OCI-LY1 (cell line): ENCODE measurements around the gene LRIG1.

Experiments
- H2AFZ ChIP-seq: fragments of 200-600 bp; sonication (generic), shearing (Covaris generic); 2 replicates; pipeline ENCODE4 v1.6.0; 2014; ENCODE audit warnings: antibody characterized with exemption, mild to moderate bottlenecking, low read length
- H3F3A ChIP-seq: fragments of 200-600 bp; sonication (generic), shearing (Covaris generic); 2 replicates; pipeline ENCODE4 v1.6.0; 2014; ENCODE audit warnings: mild to moderate bottlenecking, antibody characterized with exemption, low read length, moderate library complexity; ENCODE audit not compliant: insufficient read depth
- H3K27ac ChIP-seq: fragments of 200-600 bp; sonication (generic); 2 replicates; pipeline ENCODE4 v1.5.1; 2014; ENCODE audit warnings: low read length, mixed run types, mild to moderate bottlenecking, low read depth; ENCODE audit not compliant: poor library complexity, severe bottlenecking
- H3K27me3 ChIP-seq: fragments of 200-600 bp; sonication (generic); 2 replicates; pipeline ENCODE4 v1.6.0; 2014; ENCODE audit warnings: antibody characterized with exemption, mild to moderate bottlenecking, low read length, moderate library complexity; ENCODE audit not compliant: insufficient read depth
- H3K36me3 ChIP-seq: fragments of 200-600 bp; sonication (generic); 2 replicates; pipeline ENCODE4 v1.6.1; 2014; ENCODE audit warnings: mild to moderate bottlenecking, antibody characterized with exemption, low read length, moderate library complexity, mixed read lengths; ENCODE audit not compliant: insufficient read depth
- H3K4me1 ChIP-seq: fragments of 200-600 bp; sonication (generic); 2 replicates; pipeline ENCODE4 v1.5.1; 2014; ENCODE audit warnings: mild to moderate bottlenecking, low read length, moderate library complexity; ENCODE audit not compliant: insufficient read depth, severe bottlenecking
- H3K4me2 ChIP-seq: fragments of 200-600 bp; sonication (generic), shearing (Covaris generic); 2 replicates; pipeline ENCODE4 v1.6.1; 2014; ENCODE audit warnings: low read length
- H3K4me3 ChIP-seq: fragments of 200-600 bp; sonication (generic); 2 replicates; pipeline ENCODE4 v1.5.1; 2014; ENCODE audit warnings: low read length, low read depth, mild to moderate bottlenecking, mixed read lengths; ENCODE audit not compliant: poor library complexity, severe bottlenecking
- H3K79me2 ChIP-seq: fragments of 200-600 bp; shearing (Covaris generic); 2 replicates; pipeline ENCODE4 v1.6.1; 2016; ENCODE audit warnings: mixed run types, low read length, mixed read lengths; ENCODE audit not compliant: insufficient read depth
- H3K9ac ChIP-seq: fragments of 200-600 bp; sonication (generic), shearing (Covaris generic); 2 replicates; pipeline ENCODE4 v1.6.1; 2014; ENCODE audit warnings: mild to moderate bottlenecking, low read length, mixed read lengths
- H3K9me2 ChIP-seq: fragments of 200-600 bp; sonication (generic), shearing (Covaris generic); 2 replicates; pipeline ENCODE4 v1.6.1; 2014; ENCODE audit warnings: low read depth, mild to moderate bottlenecking, low read length, mixed read lengths
- H3K9me3 ChIP-seq: fragments of 200-600 bp; shearing (Covaris generic); 2 replicates; pipeline ENCODE4 v1.6.1; 2014; ENCODE audit warnings: low read length, mixed read lengths
- H4K20me1 ChIP-seq: fragments of 200-600 bp; sonication (generic), shearing (Covaris generic); 2 replicates; pipeline ENCODE4 v1.6.0; 2016; ENCODE audit warnings: mild to moderate bottlenecking, low read length; ENCODE audit not compliant: insufficient read depth
- EZH2 ChIP-seq: fragments of 200-600 bp; sonication (generic), shearing (Covaris generic); IDR thresholded peaks from 2 replicates; pipeline ENCODE4 v1.8.0; 2017; ENCODE audit warnings: borderline replicate concordance, mixed run types, mild to moderate bottlenecking, antibody characterized with exemption, low read length, moderate library complexity, mixed read lengths
- TF ChIP-seq, protein P1 (sequence below): fragments of 200-600 bp; sonication (generic), shearing (Covaris generic); IDR thresholded peaks from 2 replicates; pipeline ENCODE4 v1.5.1; 2017; ENCODE audit warnings: mild to moderate bottlenecking, antibody characterized with exemption, low read length, moderate library complexity, mixed read lengths

The LRIG1 gene

DNA sequence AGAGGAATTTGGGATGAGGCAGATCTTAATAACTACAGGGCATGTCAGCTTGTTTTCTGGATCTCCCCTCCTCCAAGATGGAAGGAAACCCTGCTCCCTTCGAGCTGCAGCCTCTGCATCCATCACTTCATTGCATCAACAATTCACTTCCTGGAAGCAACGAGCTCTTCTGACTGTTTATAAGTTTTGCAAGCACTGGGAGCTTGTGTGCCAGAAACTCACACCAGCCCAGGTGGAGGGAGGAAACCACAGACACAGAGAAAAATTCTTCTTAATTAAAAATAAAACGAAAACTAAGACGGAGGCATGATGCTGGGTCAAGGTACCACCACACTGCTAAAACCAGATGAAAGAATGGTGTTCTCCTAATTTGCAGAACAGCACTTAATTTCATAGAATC is 10.6 kb downstream of the LRIG1 start:
- no peak overlapping the region for H2AFZ ChIP-seq
- H3K36me3 ChIP-seq: no peaks in the 10 kb centered on the region
- no peak overlapping the region for H3K9ac ChIP-seq
- H3K9me3 ChIP-seq: no peaks in the 10 kb centered on the region
- no peak overlapping the region for H3K4me2 ChIP-seq
- no peaks in the 10 kb centered on the region for H3K27me3 ChIP-seq
- H3K79me2 ChIP-seq: no peaks in the 10 kb centered on the region
- H3K4me1 ChIP-seq: no peaks in the 10 kb centered on the region
- no peak overlapping the region for H3K4me3 ChIP-seq
- H4K20me1 ChIP-seq: no peaks in the 10 kb centered on the region
- no peaks in the 10 kb centered on the region for H3F3A ChIP-seq
- no peak overlapping the region for H3K27ac ChIP-seq
- no peak for TF ChIP-seq EZH2
- TF ChIP-seq, protein P1, sequence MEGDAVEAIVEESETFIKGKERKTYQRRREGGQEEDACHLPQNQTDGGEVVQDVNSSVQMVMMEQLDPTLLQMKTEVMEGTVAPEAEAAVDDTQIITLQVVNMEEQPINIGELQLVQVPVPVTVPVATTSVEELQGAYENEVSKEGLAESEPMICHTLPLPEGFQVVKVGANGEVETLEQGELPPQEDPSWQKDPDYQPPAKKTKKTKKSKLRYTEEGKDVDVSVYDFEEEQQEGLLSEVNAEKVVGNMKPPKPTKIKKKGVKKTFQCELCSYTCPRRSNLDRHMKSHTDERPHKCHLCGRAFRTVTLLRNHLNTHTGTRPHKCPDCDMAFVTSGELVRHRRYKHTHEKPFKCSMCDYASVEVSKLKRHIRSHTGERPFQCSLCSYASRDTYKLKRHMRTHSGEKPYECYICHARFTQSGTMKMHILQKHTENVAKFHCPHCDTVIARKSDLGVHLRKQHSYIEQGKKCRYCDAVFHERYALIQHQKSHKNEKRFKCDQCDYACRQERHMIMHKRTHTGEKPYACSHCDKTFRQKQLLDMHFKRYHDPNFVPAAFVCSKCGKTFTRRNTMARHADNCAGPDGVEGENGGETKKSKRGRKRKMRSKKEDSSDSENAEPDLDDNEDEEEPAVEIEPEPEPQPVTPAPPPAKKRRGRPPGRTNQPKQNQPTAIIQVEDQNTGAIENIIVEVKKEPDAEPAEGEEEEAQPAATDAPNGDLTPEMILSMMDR: no peak
- H3K9me2 ChIP-seq: no peaks in the 10 kb centered on the region

DNA sequence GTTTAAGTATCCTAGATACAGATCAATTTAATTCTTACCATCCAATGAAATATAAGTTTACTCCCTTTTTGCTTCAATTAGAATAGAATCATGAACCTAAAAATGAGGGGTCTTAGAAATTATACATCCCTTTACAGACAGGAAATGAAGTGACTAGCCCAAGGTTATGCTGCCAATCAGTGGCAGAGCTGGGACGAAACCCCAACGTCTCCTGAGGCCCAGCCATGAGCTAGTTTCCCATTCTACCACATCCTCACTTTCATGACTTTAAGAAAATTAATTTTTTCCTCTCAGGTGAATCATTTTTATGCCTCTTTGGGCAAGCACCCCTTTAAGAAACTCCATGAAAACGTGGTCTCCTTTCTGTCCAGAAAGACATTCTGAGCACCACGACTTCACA is 11.2 kb downstream of the LRIG1 start:
- no peak overlapping the region for H3K4me2 ChIP-seq
- H3K9ac ChIP-seq: no peak overlapping the region
- H3K9me2 ChIP-seq: no peaks in the 10 kb centered on the region
- H4K20me1 ChIP-seq: no peaks in the 10 kb centered on the region
- H3K4me1 ChIP-seq: no peaks in the 10 kb centered on the region
- no peaks in the 10 kb centered on the region for H3F3A ChIP-seq
- H3K27me3 ChIP-seq: no peaks in the 10 kb centered on the region
- H3K36me3 ChIP-seq: no peaks in the 10 kb centered on the region
- no peak overlapping the region for H3K4me3 ChIP-seq
- no peak overlapping the region for H2AFZ ChIP-seq
- no peaks in the 10 kb centered on the region for H3K9me3 ChIP-seq
- TF ChIP-seq EZH2: no peak
- TF ChIP-seq, protein P1: no peak
- H3K27ac ChIP-seq: no peak overlapping the region
- no peaks in the 10 kb centered on the region for H3K79me2 ChIP-seq

DNA sequence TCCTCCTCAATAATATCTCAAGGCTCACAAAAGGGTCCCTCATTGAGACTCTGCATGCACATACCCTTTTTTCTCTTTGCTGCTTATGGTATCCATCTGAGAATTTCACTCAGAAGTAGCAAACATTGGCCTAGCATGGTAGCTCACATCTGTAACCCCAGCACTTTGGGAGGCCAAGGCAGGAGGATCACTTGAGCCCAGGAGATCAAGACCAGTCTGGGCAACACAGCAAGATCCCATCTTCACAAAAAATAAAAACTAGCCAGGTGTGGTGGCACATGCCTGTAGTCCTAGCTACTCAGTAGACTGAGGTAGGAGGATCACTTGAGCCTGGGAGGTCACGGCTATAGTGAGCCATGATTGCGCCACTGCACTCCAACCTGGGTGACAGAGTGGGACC is 11.7 kb downstream of the LRIG1 start:
- no peaks in the 10 kb centered on the region for H3K79me2 ChIP-seq
- H3K4me3 ChIP-seq: no peak overlapping the region
- H2AFZ ChIP-seq: no peak overlapping the region
- H3F3A ChIP-seq: no peaks in the 10 kb centered on the region
- no peak overlapping the region for H3K4me2 ChIP-seq
- H3K36me3 ChIP-seq: no peaks in the 10 kb centered on the region
- no peaks in the 10 kb centered on the region for H3K9me2 ChIP-seq
- no peak overlapping the region for H3K9ac ChIP-seq
- no peaks in the 10 kb centered on the region for H4K20me1 ChIP-seq
- TF ChIP-seq EZH2: no peak
- TF ChIP-seq, protein P1: no peak
- H3K27me3 ChIP-seq: no peaks in the 10 kb centered on the region
- H3K9me3 ChIP-seq: no peaks in the 10 kb centered on the region
- no peaks in the 10 kb centered on the region for H3K4me1 ChIP-seq
- H3K27ac ChIP-seq: no peak overlapping the region
